ENCODE results near the gene SEC11A.

DNA sequence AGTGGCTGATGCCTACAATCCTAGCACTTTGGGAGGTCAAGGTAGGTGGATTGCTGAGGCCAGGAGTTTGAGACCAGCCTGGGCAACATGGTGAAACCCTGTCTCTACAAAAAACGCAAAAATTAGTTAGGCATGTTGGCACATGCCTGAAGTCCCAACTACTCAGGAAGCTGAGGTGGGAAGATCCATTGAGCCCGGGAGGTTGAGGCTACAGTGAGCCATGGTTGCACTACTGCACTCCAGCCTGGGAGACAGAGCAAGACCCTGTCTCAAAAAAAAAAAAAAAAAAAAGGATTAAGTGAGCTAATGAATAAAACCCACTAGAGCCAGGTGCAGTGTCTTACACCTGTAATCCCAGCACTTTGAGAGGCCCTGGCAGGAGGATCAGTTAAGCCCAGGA, 6.7 kb upstream of the SEC11A start:
- TF ChIP-seq CTCF (IDR thresholded peaks at IDR 0.05; ENCODE audit: low read depth, low read length, poor library complexity, severe bottlenecking) (no peak), EZH2phosphoT487 (IDR thresholded peaks at IDR 0.05; ENCODE audit: borderline replicate concordance, low read length) (no peak)

Measured in DOHH2 (cell line).